Measurements from ENCODE around the gene ORMDL3.
A peak's percentile ranks its signal among the peaks of the same experiment; 100 is the strongest.

The ORMDL3 gene

GRCh38 chr17:39925282-39926134, 1.9 kb downstream of the ORMDL3 start:
- peak overlapping the region in 1 of 2 donors; percentile 80 for H3K9ac ChIP-seq (ENCODE audit: low read depth in 1 of 2, low read length in 2 of 2)
- peaks cover 31 to 36% of the 10 kb centered on the region in 2 donors for H3K36me3 ChIP-seq (ENCODE audit: control insufficient read depth in 2 of 2, insufficient read depth in 2 of 2, low read length in 2 of 2)
- no peaks in the 10 kb centered on the region for H3K27me3 ChIP-seq (ENCODE audit: control insufficient read depth in 2 of 2, insufficient read depth in 2 of 2, low read length in 2 of 2)
- peaks cover 15 to 31% of the 10 kb centered on the region in 2 donors for H3K4me1 ChIP-seq (ENCODE audit: control insufficient read depth in 2 of 2, insufficient read depth in 2 of 2, low read length in 2 of 2)
- no peaks in the 10 kb centered on the region for H3K9me3 ChIP-seq (ENCODE audit: control insufficient read depth in 2 of 2, low read length in 2 of 2)
- peak overlapping the region in 1 of 2 donors; percentile 92 for H3K4me3 ChIP-seq (ENCODE audit: low read length in 2 of 2)
- H3K27ac ChIP-seq (ENCODE audit: low read depth in 2 of 2, low read length in 2 of 2): peak overlapping the region in 1 of 2 donors; percentile 91

- Histone ChIP-seq H3K9me3 (ENCODE audit: control insufficient read depth in 2 of 2, low read length in 2 of 2) (no peaks in the 10 kb centered on the region), H3K4me3 (ENCODE audit: low read length in 2 of 2) (no peak overlapping the region), H3K9ac (ENCODE audit: low read depth in 1 of 2, low read length in 2 of 2) (no peak overlapping the region), H3K27ac (ENCODE audit: low read depth in 2 of 2, low read length in 2 of 2) (no peak overlapping the region), H3K36me3 (ENCODE audit: control insufficient read depth in 2 of 2, insufficient read depth in 2 of 2, low read length in 2 of 2) (peaks cover 33 to 40% of the 10 kb centered on the region in 2 donors), H3K4me1 (ENCODE audit: control insufficient read depth in 2 of 2, insufficient read depth in 2 of 2, low read length in 2 of 2) (peaks cover 15 to 31% of the 10 kb centered on the region in 2 donors), H3K27me3 (ENCODE audit: control insufficient read depth in 2 of 2, insufficient read depth in 2 of 2, low read length in 2 of 2) (no peaks in the 10 kb centered on the region)
These were observed 2.7 kb downstream of the ORMDL3 start for GRCh38 chr17:39924691-39925055.

- H3K27ac ChIP-seq (ENCODE audit: low read depth in 2 of 2, low read length in 2 of 2): no peak overlapping the region
These were observed 3.3 kb downstream of the ORMDL3 start for GRCh38 chr17:39923836-39924690.

GRCh38 chr17:39923230-39923629, 4.2 kb downstream of the ORMDL3 start:
- Histone ChIP-seq H3K9me3 (ENCODE audit: control insufficient read depth in 2 of 2, low read length in 2 of 2) (no peaks in the 10 kb centered on the region), H3K27me3 (ENCODE audit: control insufficient read depth in 2 of 2, insufficient read depth in 2 of 2, low read length in 2 of 2) (no peaks in the 10 kb centered on the region), H3K27ac (ENCODE audit: low read depth in 2 of 2, low read length in 2 of 2) (no peak overlapping the region), H3K4me1 (ENCODE audit: control insufficient read depth in 2 of 2, insufficient read depth in 2 of 2, low read length in 2 of 2) (peaks cover 19 to 30% of the 10 kb centered on the region in 2 donors), H3K36me3 (ENCODE audit: control insufficient read depth in 2 of 2, insufficient read depth in 2 of 2, low read length in 2 of 2) (peaks cover 33 to 43% of the 10 kb centered on the region in 2 donors), H3K4me3 (ENCODE audit: low read length in 2 of 2) (no peak overlapping the region), H3K9ac (ENCODE audit: low read depth in 1 of 2, low read length in 2 of 2) (no peak overlapping the region)

More at GRCh38 chr17:39923836-39924690, 3.3 kb downstream of the ORMDL3 start:
- Histone ChIP-seq H3K9ac (ENCODE audit: low read depth in 1 of 2, low read length in 2 of 2) (no peak overlapping the region), H3K36me3 (ENCODE audit: control insufficient read depth in 2 of 2, insufficient read depth in 2 of 2, low read length in 2 of 2) (peaks cover 33 to 42% of the 10 kb centered on the region in 2 donors), H3K4me1 (ENCODE audit: control insufficient read depth in 2 of 2, insufficient read depth in 2 of 2, low read length in 2 of 2) (peaks cover 18 to 35% of the 10 kb centered on the region in 2 donors), H3K9me3 (ENCODE audit: control insufficient read depth in 2 of 2, low read length in 2 of 2) (no peaks in the 10 kb centered on the region), H3K4me3 (ENCODE audit: low read length in 2 of 2) (no peak overlapping the region), H3K27me3 (ENCODE audit: control insufficient read depth in 2 of 2, insufficient read depth in 2 of 2, low read length in 2 of 2) (no peaks in the 10 kb centered on the region)

- no peaks in the 10 kb centered on the region for H3K27me3 ChIP-seq (ENCODE audit: control insufficient read depth in 2 of 2, insufficient read depth in 2 of 2, low read length in 2 of 2)
- H3K4me1 ChIP-seq (ENCODE audit: control insufficient read depth in 2 of 2, insufficient read depth in 2 of 2, low read length in 2 of 2): peaks cover 27 to 33% of the 10 kb centered on the region in 2 donors
- peaks cover 33 to 43% of the 10 kb centered on the region in 2 donors for H3K36me3 ChIP-seq (ENCODE audit: control insufficient read depth in 2 of 2, insufficient read depth in 2 of 2, low read length in 2 of 2)
- H3K27ac ChIP-seq (ENCODE audit: low read depth in 2 of 2, low read length in 2 of 2): no peak overlapping the region
- H3K4me3 ChIP-seq (ENCODE audit: low read length in 2 of 2): no peak overlapping the region
- H3K9ac ChIP-seq (ENCODE audit: low read depth in 1 of 2, low read length in 2 of 2): no peak overlapping the region
- H3K9me3 ChIP-seq (ENCODE audit: control insufficient read depth in 2 of 2, low read length in 2 of 2): no peaks in the 10 kb centered on the region
These were observed 5.4 kb downstream of the ORMDL3 start for GRCh38 chr17:39922006-39922405.

- Histone ChIP-seq H3K9me3 (ENCODE audit: control insufficient read depth in 2 of 2, low read length in 2 of 2) (no peaks in the 10 kb centered on the region), H3K36me3 (ENCODE audit: control insufficient read depth in 2 of 2, insufficient read depth in 2 of 2, low read length in 2 of 2) (peaks cover 33 to 43% of the 10 kb centered on the region in 2 donors), H3K4me1 (ENCODE audit: control insufficient read depth in 2 of 2, insufficient read depth in 2 of 2, low read length in 2 of 2) (peaks cover 29 to 31% of the 10 kb centered on the region in 2 donors), H3K9ac (ENCODE audit: low read depth in 1 of 2, low read length in 2 of 2) (no peak overlapping the region), H3K27ac (ENCODE audit: low read depth in 2 of 2, low read length in 2 of 2) (no peak overlapping the region), H3K27me3 (ENCODE audit: control insufficient read depth in 2 of 2, insufficient read depth in 2 of 2, low read length in 2 of 2) (no peaks in the 10 kb centered on the region), H3K4me3 (ENCODE audit: low read length in 2 of 2) (no peak overlapping the region)
These were observed 6.1 kb downstream of the ORMDL3 start for GRCh38 chr17:39921323-39921722.

- H3K9me3 ChIP-seq (ENCODE audit: control insufficient read depth in 2 of 2, low read length in 2 of 2): no peaks in the 10 kb centered on the region
- H3K27me3 ChIP-seq (ENCODE audit: control insufficient read depth in 2 of 2, insufficient read depth in 2 of 2, low read length in 2 of 2): no peaks in the 10 kb centered on the region
- H3K9ac ChIP-seq (ENCODE audit: low read depth in 1 of 2, low read length in 2 of 2): no peak overlapping the region
- H3K27ac ChIP-seq (ENCODE audit: low read depth in 2 of 2, low read length in 2 of 2): no peak overlapping the region
- H3K36me3 ChIP-seq (ENCODE audit: control insufficient read depth in 2 of 2, insufficient read depth in 2 of 2, low read length in 2 of 2): peaks cover 33 to 43% of the 10 kb centered on the region in 2 donors
- no peak overlapping the region for H3K4me3 ChIP-seq (ENCODE audit: low read length in 2 of 2)
- H3K4me1 ChIP-seq (ENCODE audit: control insufficient read depth in 2 of 2, insufficient read depth in 2 of 2, low read length in 2 of 2): peaks cover 25 to 31% of the 10 kb centered on the region in 2 donors
These were observed 6.9 kb downstream of the ORMDL3 start for GRCh38 chr17:39920218-39921210.

GRCh38 chr17:39919087-39919683, 8.2 kb downstream of the ORMDL3 start:
- Histone ChIP-seq H3K9me3 (ENCODE audit: control insufficient read depth in 2 of 2, low read length in 2 of 2) (no peaks in the 10 kb centered on the region), H3K27ac (ENCODE audit: low read depth in 2 of 2, low read length in 2 of 2) (peak overlapping the region; percentile 83 to 89), H3K4me1 (ENCODE audit: control insufficient read depth in 2 of 2, insufficient read depth in 2 of 2, low read length in 2 of 2) (peaks cover 20 to 28% of the 10 kb centered on the region in 2 donors), H3K9ac (ENCODE audit: low read depth in 1 of 2, low read length in 2 of 2) (peak overlapping the region in 1 of 2 donors; percentile 24), H3K36me3 (ENCODE audit: control insufficient read depth in 2 of 2, insufficient read depth in 2 of 2, low read length in 2 of 2) (peaks cover 35 to 43% of the 10 kb centered on the region in 2 donors), H3K27me3 (ENCODE audit: control insufficient read depth in 2 of 2, insufficient read depth in 2 of 2, low read length in 2 of 2) (no peaks in the 10 kb centered on the region), H3K4me3 (ENCODE audit: low read length in 2 of 2) (peak overlapping the region in 1 of 2 donors; percentile 78)

- Histone ChIP-seq H3K9ac (ENCODE audit: low read depth in 1 of 2, low read length in 2 of 2) (peak overlapping the region in 1 of 2 donors; percentile 52), H3K27ac (ENCODE audit: low read depth in 2 of 2, low read length in 2 of 2) (peak overlapping the region; percentile 83 to 89)
These were observed 10.5 kb downstream of the ORMDL3 start for GRCh38 chr17:39916918-39917317.

More at GRCh38 chr17:39916918-39917317, 10.5 kb downstream of the ORMDL3 start:
- Histone ChIP-seq H3K4me3 (ENCODE audit: low read length in 2 of 2) (peak overlapping the region; percentile 24 to 46), H3K36me3 (ENCODE audit: control insufficient read depth in 2 of 2, insufficient read depth in 2 of 2, low read length in 2 of 2) (peaks cover 18 to 20% of the 10 kb centered on the region in 2 donors), H3K27me3 (ENCODE audit: control insufficient read depth in 2 of 2, insufficient read depth in 2 of 2, low read length in 2 of 2) (no peaks in the 10 kb centered on the region), H3K9me3 (ENCODE audit: control insufficient read depth in 2 of 2, low read length in 2 of 2) (no peaks in the 10 kb centered on the region), H3K4me1 (ENCODE audit: control insufficient read depth in 2 of 2, insufficient read depth in 2 of 2, low read length in 2 of 2) (peaks cover 19 to 26% of the 10 kb centered on the region in 2 donors)

Measured in mucosa of rectum (tissue), 2 donors.